Lung (tissue), 12 donors: ENCODE data around the gene SH3PXD2A. TPM values are rescaled to one million over a fixed set of nuclear protein-coding genes. Genes with fewer than 3 reads are reported as not detected.

Source experiments
- ATAC-seq: fragments of 200-7000 bp; cut with Tn5 transposase; one replicate; pipeline ENCODE4 v1.9.1; 2020; ENCODE audit warnings: moderate number of reproducible peaks; ENCODE audit not compliant: insufficient read depth, low FRiP score
- DNase-seq, 3 donors: peaks; one replicate each; pipeline ENCODE4 v3.0.0-alpha.2; 2013 to 2017
- H3K27ac ChIP-seq, 2 donors: one replicate each; pipeline ENCODE4 v1.5.1; 2013; ENCODE audit warnings: mild to moderate bottlenecking in 2 of 2, moderate library complexity in 2 of 2, control low read depth in 1 of 2, inconsistent platforms in 1 of 2, low read depth in 1 of 2, low read length in 1 of 2
- H3K27me3 ChIP-seq, 3 donors: one replicate each; pipeline ENCODE4 v1.5.1; 2013; ENCODE audit warnings: low read length in 2 of 3; ENCODE audit not compliant: control insufficient read depth in 3 of 3, insufficient read depth in 3 of 3
- H3K36me3 ChIP-seq, 4 donors: one replicate each; pipeline ENCODE4 v1.5.1; 2013; ENCODE audit warnings: low read length in 4 of 4, mild to moderate bottlenecking in 1 of 4, moderate library complexity in 1 of 4; ENCODE audit not compliant: control insufficient read depth in 4 of 4, insufficient read depth in 4 of 4
- H3K4me1 ChIP-seq, 5 donors: one replicate each; pipeline ENCODE4 v1.5.1; 2013; ENCODE audit warnings: low read length in 5 of 5, mild to moderate bottlenecking in 2 of 5, moderate library complexity in 1 of 5; ENCODE audit not compliant: control insufficient read depth in 5 of 5, insufficient read depth in 5 of 5
- H3K4me3 ChIP-seq: one replicate; pipeline ENCODE4 v1.5.1; 2013; ENCODE audit warnings: mild to moderate bottlenecking, control low read depth, moderate library complexity
- H3K9ac ChIP-seq, 2 donors: one replicate each; pipeline ENCODE4 v1.5.1; 2013; ENCODE audit warnings: low read length in 2 of 2, control low read depth in 1 of 2; ENCODE audit not compliant: insufficient read depth in 1 of 2
- H3K9me3 ChIP-seq, 4 donors: one replicate each; pipeline ENCODE4 v1.5.1; 2013; ENCODE audit warnings: low read length in 3 of 4, mild to moderate bottlenecking in 1 of 4, moderate library complexity in 1 of 4; ENCODE audit not compliant: control insufficient read depth in 4 of 4, insufficient read depth in 3 of 4
- CTCF ChIP-seq: IDR thresholded peaks from 2 replicates; pipeline ENCODE4 v1.5.1; 2012; ENCODE audit warnings: mild to moderate bottlenecking; ENCODE audit errors: control extremely low read depth, extremely low read depth
- WGBS, 2 donors: extraction: QIAGEN DNeasy Blood & Tissue Kit; methylation state at CpG; one replicate each; pipeline ENCODE4 v1.1.7; 2013; 5-methylcytosine and 5-hydroxymethylcytosine counted together
- polyA plus RNA-seq, 2 donors: library from polyadenylated mRNA; stranded (reverse); fragments of 200-250 nt; gene quantifications; one replicate each; pipeline ENCODE4 v1.2.1, GENCODE V29; 2013
- total RNA-seq, 2 donors: library from RNA; depleted of rRNA in 1 of 2; stranded (reverse); fragments of >200 nt in 1 of 2; gene quantifications; one replicate each; pipeline ENCODE4 v1.2.1, GENCODE V29; 2014 to 2021
- donor health status: control.
- donor health status: control.
- donor health status: Bipolar disorder and iron deficiency.
- donor health status: healthy.
- donor health status: DM: yes; HTN: yes; CAD: no.

Gene SH3PXD2A
- total and polyA plus RNA-seq, 4 donors, result 9.9 to 53.2 (median 29.2) TPM

- peaks cover 0 to 4% (median 0%) of the 10 kb centered on the region in 5 donors for H3K4me1 ChIP-seq
- DNase-seq, result no peak
- H3K9me3 ChIP-seq, result no peaks in the 10 kb centered on the region
- no peak overlapping the region for H3K9ac ChIP-seq
- no peak for TF ChIP-seq CTCF
- no peaks in the 10 kb centered on the region for H3K27me3 ChIP-seq
- H3K27ac ChIP-seq, result no peak overlapping the region
- WGBS, 2 donors, result 64 to 70% methylated on average over 6 of the region's 6 CpGs
- ATAC-seq, result no peak
- H3K4me3 ChIP-seq, result no peak overlapping the region
- H3K36me3 ChIP-seq, result no peaks in the 10 kb centered on the region
These were observed 279.8 kb downstream of the SH3PXD2A start for GRCh38 chr10:103575416-103576075.

GRCh38 chr10:103574097-103575061, 281.0 kb downstream of the SH3PXD2A start:
- no peaks in the 10 kb centered on the region for H3K9me3 ChIP-seq
- H3K27me3 ChIP-seq, result no peaks in the 10 kb centered on the region
- DNase-seq, result no peak
- no peak overlapping the region for H3K9ac ChIP-seq
- H3K27ac ChIP-seq, result no peak overlapping the region
- no peak overlapping the region for H3K4me3 ChIP-seq
- no peak for TF ChIP-seq CTCF
- no peaks in the 10 kb centered on the region for H3K36me3 ChIP-seq
- peaks cover 0 to 4% (median 0%) of the 10 kb centered on the region in 5 donors for H3K4me1 ChIP-seq
- ATAC-seq, result no peak
- 85 to 87% methylated on average over 16 of the region's 16 CpGs for WGBS, 2 donors

GRCh38 chr10:103573205-103573487, 282.2 kb downstream of the SH3PXD2A start:
- Histone ChIP-seq H3K4me3 (no peak overlapping the region), H3K36me3 (no peaks in the 10 kb centered on the region), H3K4me1 (peaks cover 0 to 4% (median 0%) of the 10 kb centered on the region in 5 donors), H3K27me3 (no peaks in the 10 kb centered on the region), H3K27ac (no peak overlapping the region), H3K9ac (no peak overlapping the region), H3K9me3 (no peaks in the 10 kb centered on the region)
- TF ChIP-seq CTCF, result no peak
- 85 to 86% methylated on average over 7 of the region's 7 CpGs for WGBS, 2 donors
- no peak for DNase-seq
- no peak for ATAC-seq
